Measurements from ENCODE around the gene CDK16.

The CDK16 gene

GRCh38 chrX:47209508-47210238 lies 8.8 kb upstream of the CDK16 start:
- no peak for DNase-seq

- DNase-seq, result no peak
Observed at GRCh38 chrX:47210661-47211425, 7.6 kb upstream of the CDK16 start.

- DNase-seq, result no peak
Observed at GRCh38 chrX:47212381-47213293, 5.8 kb upstream of the CDK16 start.

- DNase-seq, result no peak
Observed at GRCh38 chrX:47214435-47215077, 3.9 kb upstream of the CDK16 start.

- DNase-seq, result no peak
Observed at GRCh38 chrX:47215291-47215900, 3.1 kb upstream of the CDK16 start.

GRCh38 chrX:47216393-47216925 lies 2.0 kb upstream of the CDK16 start:
- no peak for DNase-seq

GRCh38 chrX:47217121-47217851 lies 1.2 kb upstream of the CDK16 start:
- DNase-seq, result no peak

GRCh38 chrX:47217852-47218279 lies 615 bp upstream of the CDK16 start:
- peak; percentile 96 for DNase-seq

- peak; percentile 73 for DNase-seq
Observed at GRCh38 chrX:47218920-47219815, 687 bp downstream of the CDK16 start.

- no peak for DNase-seq
Observed at GRCh38 chrX:47221756-47222155, 3.3 kb downstream of the CDK16 start.

GRCh38 chrX:47222751-47223350 lies 4.4 kb downstream of the CDK16 start:
- no peak for DNase-seq

- no peak for DNase-seq
Observed at GRCh38 chrX:47223476-47224250, 5.2 kb downstream of the CDK16 start.

GRCh38 chrX:47224266-47224895 lies 5.9 kb downstream of the CDK16 start:
- no peak for DNase-seq

GRCh38 chrX:47224896-47225290 lies 6.4 kb downstream of the CDK16 start:
- no peak for DNase-seq

GRCh38 chrX:47226071-47226470 lies 7.6 kb downstream of the CDK16 start:
- no peak for DNase-seq

- no peak for DNase-seq
Observed at GRCh38 chrX:47226531-47227333, 8.3 kb downstream of the CDK16 start.

GRCh38 chrX:47227334-47227583 lies 8.8 kb downstream of the CDK16 start:
- DNase-seq, result no peak
